ENCODE data around the gene SRRM5.

The SRRM5 gene

GRCh38 chr19:43611788-43612187 is at the start of gene SRRM5:
Gene SRRM5 (plus strand): TSS chr19:43612088. CDS start chr19:43612122, 34 bp downstream.
- TF ChIP-seq GATA3 (IDR thresholded peaks at IDR 0.05; ENCODE audit: low read depth, low read length) (no peak), GATA2 (IDR thresholded peaks at IDR 0.05; ENCODE audit: low read depth, low read length) (no peak)

- TF ChIP-seq GATA3 (IDR thresholded peaks at IDR 0.05; ENCODE audit: low read depth, low read length) (no peak), GATA2 (IDR thresholded peaks at IDR 0.05; ENCODE audit: low read depth, low read length) (no peak)
These were observed 49.6 kb upstream of the SRRM5 start for GRCh38 chr19:43562226-43562697.

GRCh38 chr19:43562698-43563241 is 49.1 kb upstream of the SRRM5 start:
- TF ChIP-seq GATA2 (IDR thresholded peaks at IDR 0.05; ENCODE audit: low read depth, low read length), result no peak
- TF ChIP-seq GATA3 (IDR thresholded peaks at IDR 0.05; ENCODE audit: low read depth, low read length), result no peak

GRCh38 chr19:43563816-43564457 is 48.0 kb upstream of the SRRM5 start:
- TF ChIP-seq GATA2 (IDR thresholded peaks at IDR 0.05; ENCODE audit: low read depth, low read length), result no peak
- TF ChIP-seq GATA3 (IDR thresholded peaks at IDR 0.05; ENCODE audit: low read depth, low read length), result no peak

- no peak for TF ChIP-seq GATA2 (IDR thresholded peaks at IDR 0.05; ENCODE audit: low read depth, low read length)
- TF ChIP-seq GATA3 (IDR thresholded peaks at IDR 0.05; ENCODE audit: low read depth, low read length), result no peak
These were observed 47.1 kb upstream of the SRRM5 start for GRCh38 chr19:43564800-43565199.

- TF ChIP-seq GATA2 (IDR thresholded peaks at IDR 0.05; ENCODE audit: low read depth, low read length) (no peak), GATA3 (IDR thresholded peaks at IDR 0.05; ENCODE audit: low read depth, low read length) (no peak)
These were observed 42.2 kb upstream of the SRRM5 start for GRCh38 chr19:43569657-43570056.

GRCh38 chr19:43570174-43570791 is 41.6 kb upstream of the SRRM5 start:
- TF ChIP-seq GATA2 (IDR thresholded peaks at IDR 0.05; ENCODE audit: low read depth, low read length), result no peak
- TF ChIP-seq GATA3 (IDR thresholded peaks at IDR 0.05; ENCODE audit: low read depth, low read length), result no peak

GRCh38 chr19:43572171-43572588 is 39.7 kb upstream of the SRRM5 start:
- TF ChIP-seq GATA2 (IDR thresholded peaks at IDR 0.05; ENCODE audit: low read depth, low read length) (no peak), GATA3 (IDR thresholded peaks at IDR 0.05; ENCODE audit: low read depth, low read length) (no peak)

GRCh38 chr19:43574424-43575155 is 37.3 kb upstream of the SRRM5 start:
- no peak for TF ChIP-seq GATA3 (IDR thresholded peaks at IDR 0.05; ENCODE audit: low read depth, low read length)
- no peak for TF ChIP-seq GATA2 (IDR thresholded peaks at IDR 0.05; ENCODE audit: low read depth, low read length)

- TF ChIP-seq GATA3 (IDR thresholded peaks at IDR 0.05; ENCODE audit: low read depth, low read length) (no peak), GATA2 (IDR thresholded peaks at IDR 0.05; ENCODE audit: low read depth, low read length) (no peak)
These were observed 36.5 kb upstream of the SRRM5 start, which contains the start of the genes PINLYP and XRCC1 for GRCh38 chr19:43575156-43575950. Gene PINLYP (plus strand): TSS chr19:43575801. CDS start chr19:43577192, 1,391 bp downstream. Gene XRCC1 (minus strand): TSS chr19:43575527. CDS start chr19:43575458, 69 bp downstream.

GRCh38 chr19:43575955-43576878 is 35.7 kb upstream of the SRRM5 start:
- no peak for TF ChIP-seq GATA2 (IDR thresholded peaks at IDR 0.05; ENCODE audit: low read depth, low read length)
- TF ChIP-seq GATA3 (IDR thresholded peaks at IDR 0.05; ENCODE audit: low read depth, low read length), result no peak

- no peak for TF ChIP-seq GATA2 (IDR thresholded peaks at IDR 0.05; ENCODE audit: low read depth, low read length)
- no peak for TF ChIP-seq GATA3 (IDR thresholded peaks at IDR 0.05; ENCODE audit: low read depth, low read length)
These were observed 33.1 kb upstream of the SRRM5 start for GRCh38 chr19:43578787-43579186.
